Activated CD4-positive, alpha-beta T cell treated with anti-CD3 and anti-CD28 coated beads, Interleukin-2, amount 10 ng/mL, durations not matched to agents 7 days and 5 days (primary cell): Measurements from ENCODE around the gene MCF2L. TPM values are rescaled to one million over a fixed set of nuclear protein-coding genes. Genes with fewer than 3 reads are reported as not detected.

Source experiments
- CTCF ChIA-PET: fragments of 350-600 bp; sonication (Branson Sonifier 250); formaldehyde crosslinking; loops from one replicate; lab custom pipeline; 2021; ENCODE audit warnings: antibody characterized with exemption; lab: Charles Lee
- POLR2A ChIA-PET: fragments of 350-600 bp; sonication (Branson Sonifier 250); formaldehyde crosslinking; loops from one replicate; lab custom pipeline; 2021; ENCODE audit warnings: antibody characterized with exemption; lab: Charles Lee
- DNase-seq: peaks from one replicate; pipeline ENCODE4 v3.0.0-alpha.2; 2020
- H3K27ac Mint-ChIP-seq: one replicate; pipeline ENCODE4 v1.8.0; 2021; ENCODE audit warnings: mild to moderate bottlenecking, moderate library complexity, mixed read lengths
- H3K27me3 Mint-ChIP-seq: one replicate; pipeline ENCODE4 v1.8.0; 2021; ENCODE audit warnings: mixed read lengths
- H3K36me3 Mint-ChIP-seq: one replicate; pipeline ENCODE4 v1.8.0; 2021; ENCODE audit warnings: low read depth, mixed read lengths
- H3K4me1 Mint-ChIP-seq: one replicate; pipeline ENCODE4 v1.8.0; 2021; ENCODE audit warnings: mixed read lengths
- H3K4me3 Mint-ChIP-seq: one replicate; pipeline ENCODE4 v1.8.0; 2021; ENCODE audit warnings: mild to moderate bottlenecking, moderate library complexity, mixed read lengths
- H3K9me3 Mint-ChIP-seq: one replicate; pipeline ENCODE4 v1.8.0; 2021; ENCODE audit warnings: mixed read lengths
- total RNA-seq, 2 experiments: library from RNA; stranded (reverse); gene quantifications; one replicate each; pipeline ENCODE4 v1.2.3, GENCODE V29; 2021

The MCF2L gene
- total RNA-seq, 2 experiments from 2014 or later = 1.2 to 1.4 TPM

GRCh38 chr13:112981451-112981850, 12.4 kb downstream of the MCF2L start:
- H3K27me3 Mint-ChIP-seq = no peaks in the 10 kb centered on the region
- ChIA-PET CTCF (no interaction called here), POLR2A (no interaction called here)
- H3K4me1 Mint-ChIP-seq = no peaks in the 10 kb centered on the region
- no peak overlapping the region for H3K4me3 Mint-ChIP-seq
- H3K36me3 Mint-ChIP-seq = no peaks in the 10 kb centered on the region
- no peak overlapping the region for H3K27ac Mint-ChIP-seq
- no peaks in the 10 kb centered on the region for H3K9me3 Mint-ChIP-seq
- DNase-seq = no peak

GRCh38 chr13:112982281-112983041, 13.4 kb downstream of the MCF2L start:
- Mint-ChIP-seq H3K4me1 (no peaks in the 10 kb centered on the region), H3K27me3 (no peaks in the 10 kb centered on the region), H3K9me3 (no peaks in the 10 kb centered on the region), H3K27ac (no peak overlapping the region), H3K4me3 (no peak overlapping the region), H3K36me3 (no peaks in the 10 kb centered on the region)
- no peak for DNase-seq
- CTCF ChIA-PET = no interaction called here
- POLR2A ChIA-PET = no interaction called here

- Mint-ChIP-seq H3K27ac (no peak overlapping the region), H3K36me3 (no peaks in the 10 kb centered on the region), H3K4me3 (no peak overlapping the region), H3K4me1 (no peaks in the 10 kb centered on the region), H3K27me3 (no peaks in the 10 kb centered on the region), H3K9me3 (no peaks in the 10 kb centered on the region)
- ChIA-PET POLR2A (no interaction called here), CTCF (no interaction called here)
- no peak for DNase-seq
Measured at GRCh38 chr13:112983042-112983305, 14.0 kb downstream of the MCF2L start.

- H3K36me3 Mint-ChIP-seq = no peaks in the 10 kb centered on the region
- no peaks in the 10 kb centered on the region for H3K27me3 Mint-ChIP-seq
- no peak overlapping the region for H3K27ac Mint-ChIP-seq
- POLR2A ChIA-PET = no interaction called here
- DNase-seq = no peak
- no peak overlapping the region for H3K4me3 Mint-ChIP-seq
- CTCF ChIA-PET = interaction anchor here (0.6 kb wide), 1 partner anchor 20 kb away, joined by 3 read pairs; no protein-coding TSS in a partner anchor
- H3K9me3 Mint-ChIP-seq = no peaks in the 10 kb centered on the region
- no peaks in the 10 kb centered on the region for H3K4me1 Mint-ChIP-seq
Measured at GRCh38 chr13:112983428-112984196, 14.6 kb downstream of the MCF2L start.

- H3K9me3 Mint-ChIP-seq = no peaks in the 10 kb centered on the region
- CTCF ChIA-PET = interaction anchor here (0.6 to 1.6 kb wide), 3 partner anchors 15 to 16 kb away, joined by 4 to 7 read pairs (median 4); no protein-coding TSS in a partner anchor
- no peak for DNase-seq
Measured at GRCh38 chr13:112984501-112984900, 15.5 kb downstream of the MCF2L start.

GRCh38 chr13:112984954-112985802, 16.2 kb downstream of the MCF2L start:
- Mint-ChIP-seq H3K9me3 (peaks cover 3% of the 10 kb centered on the region), H3K4me1 (no peaks in the 10 kb centered on the region), H3K4me3 (no peak overlapping the region), H3K27me3 (no peaks in the 10 kb centered on the region), H3K36me3 (no peaks in the 10 kb centered on the region), H3K27ac (no peak overlapping the region)
- ChIA-PET POLR2A (no interaction called here), CTCF (interaction anchor here (1.5 to 1.6 kb wide), 2 partner anchors 15 kb away, joined by 4 to 7 read pairs; no protein-coding TSS in a partner anchor)
- no peak for DNase-seq

More at GRCh38 chr13:112984501-112984900, 15.5 kb downstream of the MCF2L start:
- POLR2A ChIA-PET = no interaction called here
- Mint-ChIP-seq H3K4me3 (no peak overlapping the region), H3K27me3 (no peaks in the 10 kb centered on the region), H3K4me1 (no peaks in the 10 kb centered on the region), H3K36me3 (no peaks in the 10 kb centered on the region), H3K27ac (no peak overlapping the region)

- POLR2A ChIA-PET = no interaction called here
- Mint-ChIP-seq H3K27me3 (no peaks in the 10 kb centered on the region), H3K27ac (no peak overlapping the region), H3K4me1 (no peaks in the 10 kb centered on the region), H3K4me3 (no peak overlapping the region), H3K9me3 (peaks cover 3% of the 10 kb centered on the region), H3K36me3 (no peaks in the 10 kb centered on the region)
- no peak for DNase-seq
- CTCF ChIA-PET = interaction anchor here (1.6 kb wide), 1 partner anchor 16 kb away, joined by 7 read pairs; no protein-coding TSS in a partner anchor
Measured at GRCh38 chr13:112985803-112986408, 16.9 kb downstream of the MCF2L start.

- H3K36me3 Mint-ChIP-seq = no peaks in the 10 kb centered on the region
- no peak overlapping the region for H3K4me3 Mint-ChIP-seq
- CTCF ChIA-PET = interaction anchor here (1.0 kb wide), 1 partner anchor 12 kb away, joined by 3 read pairs; no protein-coding TSS in a partner anchor
- POLR2A ChIA-PET = no interaction called here
- no peaks in the 10 kb centered on the region for H3K4me1 Mint-ChIP-seq
- no peak for DNase-seq
- no peaks in the 10 kb centered on the region for H3K27me3 Mint-ChIP-seq
- H3K9me3 Mint-ChIP-seq = peaks cover 3% of the 10 kb centered on the region
- H3K27ac Mint-ChIP-seq = no peak overlapping the region
Measured at GRCh38 chr13:112986470-112986869, 17.5 kb downstream of the MCF2L start.

- CTCF ChIA-PET = interaction anchor here (1.0 kb wide), 1 partner anchor 11 kb away, joined by 3 read pairs; no protein-coding TSS in a partner anchor
- H3K36me3 Mint-ChIP-seq = no peaks in the 10 kb centered on the region
- DNase-seq = no peak
- no peaks in the 10 kb centered on the region for H3K27me3 Mint-ChIP-seq
- no peaks in the 10 kb centered on the region for H3K4me1 Mint-ChIP-seq
- H3K4me3 Mint-ChIP-seq = no peak overlapping the region
- H3K9me3 Mint-ChIP-seq = peaks cover 3% of the 10 kb centered on the region
- no peak overlapping the region for H3K27ac Mint-ChIP-seq
- POLR2A ChIA-PET = no interaction called here
Measured at GRCh38 chr13:112986946-112987681, 18.1 kb downstream of the MCF2L start.

- DNase-seq = no peak
- ChIA-PET POLR2A (no interaction called here), CTCF (no interaction called here)
- Mint-ChIP-seq H3K27ac (no peak overlapping the region), H3K4me1 (no peaks in the 10 kb centered on the region), H3K4me3 (no peak overlapping the region), H3K36me3 (no peaks in the 10 kb centered on the region), H3K9me3 (peaks cover 3% of the 10 kb centered on the region), H3K27me3 (no peaks in the 10 kb centered on the region)
Measured at GRCh38 chr13:112987682-112988024, 18.6 kb downstream of the MCF2L start.

GRCh38 chr13:112990783-112991182, 21.8 kb downstream of the MCF2L start:
- POLR2A ChIA-PET = no interaction called here
- H3K4me1 Mint-ChIP-seq = no peaks in the 10 kb centered on the region
- DNase-seq = no peak
- H3K36me3 Mint-ChIP-seq = no peaks in the 10 kb centered on the region
- no peak overlapping the region for H3K4me3 Mint-ChIP-seq
- CTCF ChIA-PET = no interaction called here
- peaks cover 3% of the 10 kb centered on the region for H3K9me3 Mint-ChIP-seq
- no peaks in the 10 kb centered on the region for H3K27me3 Mint-ChIP-seq
- no peak overlapping the region for H3K27ac Mint-ChIP-seq

GRCh38 chr13:112991609-112992008, 22.6 kb downstream of the MCF2L start:
- no peaks in the 10 kb centered on the region for H3K4me1 Mint-ChIP-seq
- H3K9me3 Mint-ChIP-seq = peaks cover 3% of the 10 kb centered on the region
- no peaks in the 10 kb centered on the region for H3K27me3 Mint-ChIP-seq
- CTCF ChIA-PET = no interaction called here
- H3K4me3 Mint-ChIP-seq = no peak overlapping the region
- no peak overlapping the region for H3K27ac Mint-ChIP-seq
- POLR2A ChIA-PET = no interaction called here
- H3K36me3 Mint-ChIP-seq = no peaks in the 10 kb centered on the region
- DNase-seq = no peak
